ENCODE data around the gene AGTRAP.

Gene AGTRAP

DNA sequence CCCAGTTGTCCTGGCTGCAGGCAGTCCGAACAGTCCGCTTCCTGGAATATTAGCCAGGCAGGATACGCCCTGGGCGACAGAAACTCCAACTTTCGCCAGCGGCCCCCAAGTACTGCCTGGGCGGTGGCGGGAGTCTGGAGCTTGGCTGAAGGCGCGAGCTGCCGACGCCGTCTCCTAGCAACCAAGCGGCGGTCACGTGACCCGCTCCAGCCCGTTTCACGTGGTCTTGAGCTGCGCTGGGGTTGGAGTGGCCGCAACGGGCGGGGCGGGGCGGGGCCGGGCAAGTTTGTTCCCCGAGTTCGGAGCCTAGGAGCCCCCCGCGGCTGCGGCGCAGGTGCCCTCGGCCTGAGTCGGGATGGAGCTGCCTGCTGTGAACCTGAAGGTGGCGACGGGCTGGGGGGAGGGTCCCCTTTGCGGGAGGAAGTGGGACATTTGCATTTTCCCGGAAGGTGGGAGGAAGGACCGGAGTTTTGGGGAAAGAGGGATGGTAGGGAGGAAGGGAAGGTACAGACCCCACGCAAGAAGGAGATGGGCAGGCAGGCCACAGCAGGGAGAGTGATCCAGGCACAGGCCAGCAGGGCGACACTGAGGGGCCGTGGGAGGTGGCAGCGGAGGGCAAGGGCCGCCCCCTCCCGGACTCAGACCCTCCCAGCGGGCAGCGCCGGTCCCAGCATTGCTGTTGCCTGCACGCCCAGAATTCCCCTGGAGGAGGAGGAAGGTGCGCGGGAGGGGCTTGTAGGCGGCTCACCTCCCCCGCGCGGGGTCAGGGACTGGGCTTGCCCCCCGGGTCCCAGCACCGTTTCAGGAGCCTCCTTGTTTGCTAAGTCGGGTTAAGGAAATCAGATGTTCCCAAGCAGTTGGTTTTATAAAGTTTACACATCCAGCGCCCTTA, at the start of gene AGTRAP (continued):
- TF ChIP-seq ZNF350 (tag by site-specific recombination; IDR thresholded peaks at IDR 0.05) (no peak), ZNF629 (tag by site-specific recombination; IDR thresholded peaks at IDR 0.05) (peak; percentile 50; the same call in 1 of the 2 replicates), ZNF416 (tag by site-specific recombination; IDR thresholded peaks at IDR 0.05) (no peak), ZNF433 (tag by site-specific recombination; IDR thresholded peaks at IDR 0.05; ENCODE audit: low read depth) (no peak), ZNF521 (tag by site-specific recombination; IDR thresholded peaks at IDR 0.05) (no peak), GFI1B (tag by site-specific recombination; IDR thresholded peaks at IDR 0.05) (no peak), ZNF560 (tag by site-specific recombination; IDR thresholded peaks at IDR 0.05; ENCODE audit: borderline replicate concordance) (no peak), ZNF670 (tag by site-specific recombination; IDR thresholded peaks at IDR 0.05; ENCODE audit: low read depth) (no peak), ZNF654 (tag by site-specific recombination; IDR thresholded peaks at IDR 0.05; ENCODE audit: low read depth) (no peak), OVOL3 (tag by site-specific recombination; IDR thresholded peaks at IDR 0.05) (no peak), ZNF837 (tag by site-specific recombination; IDR thresholded peaks at IDR 0.05) (no peak), ZNF354C (tag by site-specific recombination; IDR thresholded peaks at IDR 0.05; ENCODE audit: borderline replicate concordance, low read depth) (no peak), GLI2 (tag by site-specific recombination; IDR thresholded peaks at IDR 0.05; ENCODE audit: borderline replicate concordance, low read depth) (no peak), ZIC2 (tag by site-specific recombination; IDR thresholded peaks at IDR 0.05) (peak; percentile 96), BCL11A (tag by site-specific recombination; IDR thresholded peaks at IDR 0.05; ENCODE audit: low read depth) (0 out of 2 replicates have a peak, but pooled peaks have one; percentile 8), YY2 (tag by site-specific recombination; IDR thresholded peaks at IDR 0.05) (no peak), ZNF214 (tag by site-specific recombination; IDR thresholded peaks at IDR 0.05; ENCODE audit: borderline replicate concordance) (no peak), ZBTB1 (tag by site-specific recombination; IDR thresholded peaks at IDR 0.05) (no peak), ZBTB17 (tag by site-specific recombination; IDR thresholded peaks at IDR 0.05) (peak; percentile 54; the same call in 1 of the 2 replicates), ZNF843 (tag by site-specific recombination; IDR thresholded peaks at IDR 0.05) (peak; percentile 66), ZNF157 (tag by site-specific recombination; IDR thresholded peaks at IDR 0.05) (no peak), SP7 (tag by site-specific recombination; IDR thresholded peaks at IDR 0.05) (peak; percentile 82), ZNF10 (tag by site-specific recombination; IDR thresholded peaks at IDR 0.05) (no peak), ZBTB7A (tag by site-specific recombination; IDR thresholded peaks at IDR 0.05; ENCODE audit: low read depth) (peak; percentile 78; the same call in 1 of the 2 replicates), ZNF792 (tag by site-specific recombination; IDR thresholded peaks at IDR 0.05) (no peak; the same call in 1 of the 2 replicates)
- TF ChIP-seq, protein P1, sequence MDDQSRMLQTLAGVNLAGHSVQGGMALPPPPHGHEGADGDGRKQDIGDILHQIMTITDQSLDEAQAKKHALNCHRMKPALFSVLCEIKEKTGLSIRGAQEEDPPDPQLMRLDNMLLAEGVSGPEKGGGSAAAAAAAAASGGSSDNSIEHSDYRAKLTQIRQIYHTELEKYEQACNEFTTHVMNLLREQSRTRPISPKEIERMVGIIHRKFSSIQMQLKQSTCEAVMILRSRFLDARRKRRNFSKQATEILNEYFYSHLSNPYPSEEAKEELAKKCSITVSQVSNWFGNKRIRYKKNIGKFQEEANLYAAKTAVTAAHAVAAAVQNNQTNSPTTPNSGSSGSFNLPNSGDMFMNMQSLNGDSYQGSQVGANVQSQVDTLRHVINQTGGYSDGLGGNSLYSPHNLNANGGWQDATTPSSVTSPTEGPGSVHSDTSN (CRISPR knock-in tag; IDR thresholded peaks at IDR 0.05): no peak
- TF ChIP-seq, protein P2, sequence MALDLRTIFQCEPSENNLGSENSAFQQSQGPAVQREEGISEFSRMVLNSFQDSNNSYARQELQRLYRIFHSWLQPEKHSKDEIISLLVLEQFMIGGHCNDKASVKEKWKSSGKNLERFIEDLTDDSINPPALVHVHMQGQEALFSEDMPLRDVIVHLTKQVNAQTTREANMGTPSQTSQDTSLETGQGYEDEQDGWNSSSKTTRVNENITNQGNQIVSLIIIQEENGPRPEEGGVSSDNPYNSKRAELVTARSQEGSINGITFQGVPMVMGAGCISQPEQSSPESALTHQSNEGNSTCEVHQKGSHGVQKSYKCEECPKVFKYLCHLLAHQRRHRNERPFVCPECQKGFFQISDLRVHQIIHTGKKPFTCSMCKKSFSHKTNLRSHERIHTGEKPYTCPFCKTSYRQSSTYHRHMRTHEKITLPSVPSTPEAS (tag by site-specific recombination; IDR thresholded peaks at IDR 0.05): 0 out of 2 replicates have a peak, but pooled peaks have one; percentile 18
- TF ChIP-seq, protein P3, sequence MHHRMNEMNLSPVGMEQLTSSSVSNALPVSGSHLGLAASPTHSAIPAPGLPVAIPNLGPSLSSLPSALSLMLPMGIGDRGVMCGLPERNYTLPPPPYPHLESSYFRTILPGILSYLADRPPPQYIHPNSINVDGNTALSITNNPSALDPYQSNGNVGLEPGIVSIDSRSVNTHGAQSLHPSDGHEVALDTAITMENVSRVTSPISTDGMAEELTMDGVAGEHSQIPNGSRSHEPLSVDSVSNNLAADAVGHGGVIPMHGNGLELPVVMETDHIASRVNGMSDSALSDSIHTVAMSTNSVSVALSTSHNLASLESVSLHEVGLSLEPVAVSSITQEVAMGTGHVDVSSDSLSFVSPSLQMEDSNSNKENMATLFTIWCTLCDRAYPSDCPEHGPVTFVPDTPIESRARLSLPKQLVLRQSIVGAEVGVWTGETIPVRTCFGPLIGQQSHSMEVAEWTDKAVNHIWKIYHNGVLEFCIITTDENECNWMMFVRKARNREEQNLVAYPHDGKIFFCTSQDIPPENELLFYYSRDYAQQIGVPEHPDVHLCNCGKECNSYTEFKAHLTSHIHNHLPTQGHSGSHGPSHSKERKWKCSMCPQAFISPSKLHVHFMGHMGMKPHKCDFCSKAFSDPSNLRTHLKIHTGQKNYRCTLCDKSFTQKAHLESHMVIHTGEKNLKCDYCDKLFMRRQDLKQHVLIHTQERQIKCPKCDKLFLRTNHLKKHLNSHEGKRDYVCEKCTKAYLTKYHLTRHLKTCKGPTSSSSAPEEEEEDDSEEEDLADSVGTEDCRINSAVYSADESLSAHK (tag by site-specific recombination; IDR thresholded peaks at IDR 0.05): peak; percentile 99
- TF ChIP-seq, protein P4, sequence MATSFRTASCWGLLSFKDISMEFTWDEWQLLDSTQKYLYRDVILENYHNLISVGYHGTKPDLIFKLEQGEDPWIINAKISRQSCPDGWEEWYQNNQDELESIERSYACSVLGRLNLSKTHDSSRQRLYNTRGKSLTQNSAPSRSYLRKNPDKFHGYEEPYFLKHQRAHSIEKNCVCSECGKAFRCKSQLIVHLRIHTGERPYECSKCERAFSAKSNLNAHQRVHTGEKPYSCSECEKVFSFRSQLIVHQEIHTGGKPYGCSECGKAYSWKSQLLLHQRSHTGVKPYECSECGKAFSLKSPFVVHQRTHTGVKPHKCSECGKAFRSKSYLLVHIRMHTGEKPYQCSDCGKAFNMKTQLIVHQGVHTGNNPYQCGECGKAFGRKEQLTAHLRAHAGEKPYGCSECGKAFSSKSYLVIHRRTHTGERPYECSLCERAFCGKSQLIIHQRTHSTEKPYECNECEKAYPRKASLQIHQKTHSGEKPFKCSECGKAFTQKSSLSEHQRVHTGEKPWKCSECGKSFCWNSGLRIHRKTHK (tag by site-specific recombination; IDR thresholded peaks at IDR 0.05): no peak
- TF ChIP-seq, protein P5, sequence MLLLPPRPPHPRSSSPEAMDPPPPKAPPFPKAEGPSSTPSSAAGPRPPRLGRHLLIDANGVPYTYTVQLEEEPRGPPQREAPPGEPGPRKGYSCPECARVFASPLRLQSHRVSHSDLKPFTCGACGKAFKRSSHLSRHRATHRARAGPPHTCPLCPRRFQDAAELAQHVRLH (tag by site-specific recombination; IDR thresholded peaks at IDR 0.05): no peak; the same call in 1 of the 2 replicates
- TF ChIP-seq, protein P6, sequence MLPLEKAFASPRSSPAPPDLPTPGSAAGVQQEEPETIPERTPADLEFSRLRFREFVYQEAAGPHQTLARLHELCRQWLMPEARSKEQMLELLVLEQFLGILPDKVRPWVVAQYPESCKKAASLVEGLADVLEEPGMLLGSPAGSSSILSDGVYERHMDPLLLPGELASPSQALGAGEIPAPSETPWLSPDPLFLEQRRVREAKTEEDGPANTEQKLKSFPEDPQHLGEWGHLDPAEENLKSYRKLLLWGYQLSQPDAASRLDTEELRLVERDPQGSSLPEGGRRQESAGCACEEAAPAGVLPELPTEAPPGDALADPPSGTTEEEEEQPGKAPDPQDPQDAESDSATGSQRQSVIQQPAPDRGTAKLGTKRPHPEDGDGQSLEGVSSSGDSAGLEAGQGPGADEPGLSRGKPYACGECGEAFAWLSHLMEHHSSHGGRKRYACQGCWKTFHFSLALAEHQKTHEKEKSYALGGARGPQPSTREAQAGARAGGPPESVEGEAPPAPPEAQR (tag by site-specific recombination; IDR thresholded peaks at IDR 0.05): no peak
